Fibroblast of lung (primary cell): ENCODE measurements around the gene TENM3.

Source experiments
- EZH2 ChIP-seq: IDR thresholded peaks from 2 replicates; pipeline ENCODE4 v1.5.1; 2012; ENCODE audit warnings: low read length, control low read depth, mild to moderate bottlenecking; ENCODE audit errors: missing control alignments
- TF ChIP-seq, protein P1 (sequence below), 2 donors: IDR thresholded peaks in 1 of 2; conservative IDR thresholded peaks in 1 of 2; 1 replicate in 1 of 2; 2 replicates in 1 of 2; pipeline ENCODE4 v1.5.1; 2011 to 2012; ENCODE audit warnings: low read length in 2 of 2, control low read depth in 1 of 2, inconsistent platforms in 1 of 2, low read depth in 1 of 2, mild to moderate bottlenecking in 1 of 2

DNA sequence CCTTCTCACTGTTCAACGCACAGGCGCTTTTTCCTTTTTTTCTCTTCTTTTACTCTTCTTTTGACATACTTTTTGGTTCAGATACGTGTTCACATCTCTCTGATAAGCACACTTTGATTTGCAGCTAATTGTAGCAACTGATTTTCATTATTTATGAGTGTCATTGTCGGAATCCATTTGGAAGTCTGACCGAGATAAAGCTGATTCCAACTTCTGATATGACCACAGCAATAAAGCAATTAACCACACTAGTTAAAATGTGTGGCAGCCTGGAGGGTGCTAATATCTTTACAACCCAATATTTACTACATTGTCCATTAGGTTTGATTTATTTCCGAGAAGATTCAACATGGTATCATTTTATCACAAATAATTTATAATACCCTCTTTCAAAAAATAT lies 101.8 kb downstream of the TENM3 start:
- TF ChIP-seq, protein P1, sequence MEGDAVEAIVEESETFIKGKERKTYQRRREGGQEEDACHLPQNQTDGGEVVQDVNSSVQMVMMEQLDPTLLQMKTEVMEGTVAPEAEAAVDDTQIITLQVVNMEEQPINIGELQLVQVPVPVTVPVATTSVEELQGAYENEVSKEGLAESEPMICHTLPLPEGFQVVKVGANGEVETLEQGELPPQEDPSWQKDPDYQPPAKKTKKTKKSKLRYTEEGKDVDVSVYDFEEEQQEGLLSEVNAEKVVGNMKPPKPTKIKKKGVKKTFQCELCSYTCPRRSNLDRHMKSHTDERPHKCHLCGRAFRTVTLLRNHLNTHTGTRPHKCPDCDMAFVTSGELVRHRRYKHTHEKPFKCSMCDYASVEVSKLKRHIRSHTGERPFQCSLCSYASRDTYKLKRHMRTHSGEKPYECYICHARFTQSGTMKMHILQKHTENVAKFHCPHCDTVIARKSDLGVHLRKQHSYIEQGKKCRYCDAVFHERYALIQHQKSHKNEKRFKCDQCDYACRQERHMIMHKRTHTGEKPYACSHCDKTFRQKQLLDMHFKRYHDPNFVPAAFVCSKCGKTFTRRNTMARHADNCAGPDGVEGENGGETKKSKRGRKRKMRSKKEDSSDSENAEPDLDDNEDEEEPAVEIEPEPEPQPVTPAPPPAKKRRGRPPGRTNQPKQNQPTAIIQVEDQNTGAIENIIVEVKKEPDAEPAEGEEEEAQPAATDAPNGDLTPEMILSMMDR (conservative IDR thresholded peaks at IDR 0.05 in 1 of 2, IDR thresholded peaks at IDR 0.05 in 1 of 2; ENCODE audit: low read depth in 1 of 2, low read length in 2 of 2): no peak
- no peak for TF ChIP-seq EZH2
